T-helper 1 cell (primary cell): Measurements from ENCODE around the gene ZBTB44.

Source experiments
- DNase-seq, 5 donors: peaks; one replicate each; pipeline ENCODE4 v3.0.0-alpha.2; 2012 to 2020

The ZBTB44 gene

DNA sequence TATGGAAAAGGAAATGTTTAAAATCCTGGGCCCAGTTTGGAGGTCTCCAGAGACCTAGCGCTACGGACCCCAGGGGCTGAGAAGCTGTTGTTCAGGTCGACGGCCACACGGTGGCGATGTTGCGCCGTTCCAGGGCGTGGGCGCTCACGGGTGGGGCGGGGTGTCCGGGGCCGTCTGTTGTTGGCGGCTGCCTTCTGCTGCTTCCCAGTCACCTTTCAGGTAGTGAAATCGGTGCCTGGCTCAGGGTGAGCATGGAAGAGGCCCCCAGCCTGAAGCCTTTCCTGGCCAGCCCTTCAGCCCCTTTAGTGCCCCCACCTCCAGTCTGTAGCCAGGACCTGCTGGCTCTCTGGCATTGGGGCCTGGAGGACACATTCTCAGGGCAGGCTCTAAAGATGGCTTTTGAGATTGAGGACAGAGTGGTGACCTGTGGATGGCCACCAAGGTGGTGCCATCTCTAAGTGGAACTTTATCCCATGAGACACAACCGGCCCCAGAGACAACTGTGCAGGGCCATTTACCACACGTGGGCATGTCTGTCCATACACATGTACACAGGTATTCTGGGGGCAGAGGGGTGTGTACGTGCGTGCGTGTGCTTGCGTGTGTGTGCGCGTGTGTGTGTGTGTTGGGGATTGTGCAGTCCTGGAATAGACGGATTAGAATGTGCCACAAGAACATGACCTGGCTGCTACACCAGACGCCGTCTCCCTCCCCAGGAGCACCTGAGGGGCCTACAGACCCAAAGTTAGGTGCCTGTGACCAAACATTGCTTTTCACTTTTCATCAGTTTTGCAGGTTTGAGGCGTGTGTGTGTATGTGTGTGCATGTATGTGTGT, 101.4 kb downstream of the ZBTB44 start:
- peak in 4 of 5 donors; percentile 44 to 58 (median 52) for DNase-seq

DNA sequence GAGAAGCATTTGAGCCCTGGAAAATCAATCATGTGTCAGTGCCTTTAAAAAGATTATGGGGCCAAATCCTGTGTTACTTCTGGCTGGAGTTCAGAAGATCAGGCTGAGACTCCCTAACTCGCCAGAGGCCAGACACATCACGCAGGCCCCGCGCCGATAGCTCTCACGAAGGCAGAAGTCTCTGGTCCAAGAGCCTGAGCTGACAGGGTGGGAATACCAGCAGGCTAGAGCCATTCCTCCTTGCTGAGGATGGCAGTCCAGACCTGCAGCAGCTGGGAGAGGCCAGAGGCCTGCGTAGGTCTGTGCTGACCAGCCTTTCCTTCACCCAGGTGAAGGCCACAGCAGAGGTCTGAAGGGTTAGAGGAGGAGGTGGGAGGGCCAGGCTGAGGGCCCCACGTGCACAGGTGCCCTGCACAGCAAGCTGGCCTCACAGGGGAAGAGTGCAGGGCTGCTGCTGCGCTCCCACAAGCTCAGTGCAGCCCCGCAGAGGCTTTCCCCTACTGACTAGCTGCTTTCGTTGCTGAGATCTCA, 102.2 kb downstream of the ZBTB44 start:
- no peak for DNase-seq

DNA sequence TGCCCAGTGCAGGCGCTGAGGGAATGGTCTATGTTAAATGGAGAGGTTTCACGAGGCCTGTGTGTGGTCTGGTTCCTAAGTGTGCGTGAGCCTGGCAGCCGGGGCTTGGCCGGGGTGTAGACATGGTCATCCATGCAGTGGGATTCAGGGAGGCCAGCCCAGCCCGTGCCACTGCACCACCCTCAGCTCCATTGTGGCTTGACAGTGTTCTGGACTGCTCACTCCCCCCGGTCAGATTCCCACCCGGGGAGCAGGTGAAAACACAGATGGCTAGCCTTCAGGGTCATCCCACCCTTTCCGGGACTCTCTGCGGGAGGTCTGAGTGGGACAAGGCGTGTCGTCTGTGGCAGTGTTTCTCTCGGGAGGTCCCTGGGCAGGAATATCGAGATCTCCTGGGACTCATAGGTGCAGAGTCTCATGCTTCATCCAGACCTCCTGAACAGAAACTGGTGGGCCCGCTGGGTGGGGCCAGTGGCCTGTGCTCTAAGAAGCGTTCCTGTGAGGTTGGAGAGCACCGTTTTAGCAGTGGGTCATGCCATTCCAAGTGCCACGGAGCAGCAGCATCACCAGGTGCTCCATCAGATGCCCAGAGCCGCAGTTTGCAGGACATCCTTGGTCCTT, 102.8 kb downstream of the ZBTB44 start:
- DNase-seq = no peak

DNA sequence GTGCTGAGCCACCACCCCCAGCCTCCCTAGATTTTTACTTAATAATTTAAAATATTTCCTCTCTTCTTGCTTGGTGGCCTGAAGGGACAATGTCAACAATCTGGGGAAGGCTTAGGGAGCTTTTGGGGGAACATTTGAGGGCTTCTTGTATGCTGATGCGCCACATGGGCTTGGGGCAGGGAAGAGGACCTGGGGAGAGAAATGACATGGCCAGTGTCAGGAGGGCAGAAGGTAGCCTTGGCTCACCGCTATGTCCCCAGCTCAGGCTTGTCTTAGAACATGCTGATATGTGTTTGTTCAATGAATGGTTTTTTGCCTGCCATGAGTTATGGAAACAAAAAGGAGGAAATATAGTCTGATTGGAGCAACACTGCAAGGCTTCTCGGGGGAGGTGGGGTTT, 103.6 kb downstream of the ZBTB44 start:
- no peak for DNase-seq

DNA sequence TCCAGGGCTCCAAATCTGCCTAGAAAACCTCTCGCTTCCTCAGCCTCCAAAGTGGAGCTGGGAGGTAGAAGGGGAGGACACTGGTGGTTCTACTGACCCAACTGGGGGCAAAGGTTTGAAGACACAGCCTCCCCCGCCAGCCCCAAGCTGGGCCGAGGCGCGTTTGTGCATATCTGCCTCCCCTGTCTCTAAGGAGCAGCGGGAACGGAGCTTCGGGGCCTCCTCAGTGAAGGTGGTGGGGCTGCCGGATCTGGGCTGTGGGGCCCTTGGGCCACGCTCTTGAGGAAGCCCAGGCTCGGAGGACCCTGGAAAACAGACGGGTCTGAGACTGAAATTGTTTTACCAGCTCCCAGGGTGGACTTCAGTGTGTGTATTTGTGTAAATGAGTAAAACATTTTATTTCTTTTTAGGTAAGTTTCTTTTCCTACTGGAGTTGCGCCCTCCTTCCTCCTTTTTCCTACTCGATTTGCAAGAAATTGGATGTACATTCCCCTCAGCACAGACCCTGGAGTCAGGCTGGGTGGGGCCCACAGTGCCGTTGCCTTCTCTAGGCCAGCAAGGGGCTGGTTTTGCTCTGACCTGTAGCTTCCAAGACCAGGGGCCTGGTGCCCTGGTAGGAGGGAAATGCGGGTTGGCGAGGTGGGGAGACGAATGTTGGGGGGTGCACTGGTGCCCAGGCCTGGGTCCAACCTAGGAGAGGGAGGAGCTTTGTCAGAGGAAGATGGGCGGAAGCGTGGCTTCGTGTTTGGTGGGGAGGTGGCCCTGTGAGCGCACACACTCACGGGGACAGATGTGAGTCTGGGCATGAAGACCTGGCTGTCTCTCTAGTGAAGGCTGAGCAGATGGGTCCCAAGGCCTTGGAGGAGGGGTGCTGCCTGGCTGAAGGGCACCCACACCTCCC, 104.5 kb downstream of the ZBTB44 start:
- DNase-seq = no peak

DNA sequence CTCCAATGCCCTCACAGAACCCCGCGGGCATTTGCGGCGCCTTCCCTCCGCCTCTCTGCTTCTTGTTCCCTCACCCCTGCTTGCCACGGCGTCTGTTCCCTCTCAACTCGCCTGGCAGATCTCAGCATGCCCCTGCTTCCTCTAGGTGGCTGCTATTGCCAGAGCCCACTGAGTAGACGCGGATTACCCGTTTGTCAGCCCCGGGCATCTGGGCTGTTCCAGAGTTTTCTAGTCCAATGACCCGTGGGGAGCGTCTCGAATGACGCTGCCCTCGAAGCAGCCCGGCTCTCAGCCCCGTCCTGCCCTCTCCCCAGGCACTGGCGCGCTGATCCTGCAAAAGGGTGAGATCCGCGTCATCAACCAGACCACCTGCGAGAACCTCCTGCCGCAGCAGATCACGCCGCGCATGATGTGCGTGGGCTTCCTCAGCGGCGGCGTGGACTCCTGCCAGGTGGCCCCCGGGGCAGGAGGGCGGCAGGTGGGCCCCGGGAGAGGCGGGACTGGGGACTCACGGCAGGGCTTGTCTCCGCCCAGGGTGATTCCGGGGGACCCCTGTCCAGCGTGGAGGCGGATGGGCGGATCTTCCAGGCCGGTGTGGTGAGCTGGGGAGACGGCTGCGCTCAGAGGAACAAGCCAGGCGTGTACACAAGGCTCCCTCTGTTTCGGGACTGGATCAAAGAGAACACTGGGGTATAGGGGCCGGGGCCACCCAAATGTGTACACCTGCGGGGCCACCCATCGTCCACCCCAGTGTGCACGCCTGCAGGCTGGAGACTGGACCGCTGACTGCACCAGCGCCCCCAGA, 105.4 kb downstream of the ZBTB44 start:
- DNase-seq = no peak

DNA sequence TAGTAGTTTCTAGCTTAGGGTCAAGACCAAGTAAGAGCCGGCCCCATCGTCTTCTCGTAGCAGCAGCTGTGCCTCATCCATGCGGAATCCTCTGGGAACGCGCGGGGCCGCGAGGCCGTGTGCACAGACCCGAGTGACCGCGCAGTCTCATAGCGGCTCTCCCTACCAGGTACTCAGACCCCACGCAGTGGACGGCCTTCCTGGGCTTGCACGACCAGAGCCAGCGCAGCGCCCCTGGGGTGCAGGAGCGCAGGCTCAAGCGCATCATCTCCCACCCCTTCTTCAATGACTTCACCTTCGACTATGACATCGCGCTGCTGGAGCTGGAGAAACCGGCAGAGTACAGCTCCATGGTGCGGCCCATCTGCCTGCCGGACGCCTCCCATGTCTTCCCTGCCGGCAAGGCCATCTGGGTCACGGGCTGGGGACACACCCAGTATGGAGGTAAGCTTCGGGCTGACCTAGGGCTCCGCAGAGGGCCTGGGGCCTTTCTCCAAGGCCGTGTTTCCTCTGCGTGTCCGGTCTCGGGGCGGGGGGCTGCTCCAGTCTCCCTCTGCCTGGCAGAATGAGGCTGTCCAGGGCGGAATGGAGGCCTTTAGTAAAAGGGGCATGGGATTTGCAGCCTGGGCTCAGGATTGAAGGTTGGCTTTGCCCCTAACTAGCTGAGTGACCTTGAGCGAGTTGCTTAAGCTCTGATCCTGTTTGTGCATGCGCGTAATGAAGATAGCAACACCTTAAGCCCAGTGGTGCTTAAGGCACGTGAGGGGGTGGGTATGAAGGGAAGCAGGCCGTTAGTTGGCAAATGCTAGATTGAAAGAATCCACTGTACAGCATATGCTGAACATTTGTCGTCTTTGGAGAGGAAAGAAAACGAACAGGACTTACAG, 106.2 kb downstream of the ZBTB44 start:
- DNase-seq = no peak

DNA sequence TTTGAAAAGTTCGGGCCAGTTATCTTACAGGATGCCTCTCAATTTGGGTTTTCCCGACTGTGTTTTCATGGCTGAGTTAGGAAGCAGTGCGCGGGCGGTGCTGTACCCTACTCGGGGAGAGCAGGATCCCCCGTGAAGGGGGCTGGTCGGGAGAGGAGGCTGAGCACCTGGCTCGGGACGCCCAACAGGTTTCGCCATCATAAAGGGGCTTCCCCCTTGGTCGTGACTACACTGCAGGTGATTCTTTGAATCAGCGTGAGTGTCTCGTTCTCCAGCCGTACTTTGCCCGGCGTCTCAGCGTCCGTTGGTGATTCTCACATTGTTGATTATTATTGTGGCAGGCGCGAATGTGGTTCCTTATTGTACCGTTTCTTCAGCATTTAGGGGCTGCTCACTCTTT, 108.6 kb downstream of the ZBTB44 start:
- no peak for DNase-seq

DNA sequence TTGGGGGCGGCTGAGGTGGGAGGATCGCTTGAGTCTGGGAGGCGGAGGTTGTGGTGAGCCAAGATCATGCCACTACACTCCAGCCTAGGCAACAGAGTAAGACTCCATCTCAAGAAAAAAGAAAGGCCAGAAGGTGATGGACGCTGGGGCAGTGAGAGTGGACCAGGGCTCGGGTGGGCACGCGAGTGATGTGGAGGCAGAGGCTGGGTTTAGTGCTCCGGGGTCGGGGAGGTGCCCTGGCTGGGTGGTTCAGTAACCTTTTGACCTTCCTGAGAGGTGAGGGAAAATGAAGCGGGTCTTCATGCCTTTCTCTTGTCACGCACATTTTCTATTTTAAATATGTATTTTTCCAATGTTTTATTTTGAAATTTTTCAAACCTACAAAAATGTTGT, 110.0 kb downstream of the ZBTB44 start:
- DNase-seq = no peak

DNA sequence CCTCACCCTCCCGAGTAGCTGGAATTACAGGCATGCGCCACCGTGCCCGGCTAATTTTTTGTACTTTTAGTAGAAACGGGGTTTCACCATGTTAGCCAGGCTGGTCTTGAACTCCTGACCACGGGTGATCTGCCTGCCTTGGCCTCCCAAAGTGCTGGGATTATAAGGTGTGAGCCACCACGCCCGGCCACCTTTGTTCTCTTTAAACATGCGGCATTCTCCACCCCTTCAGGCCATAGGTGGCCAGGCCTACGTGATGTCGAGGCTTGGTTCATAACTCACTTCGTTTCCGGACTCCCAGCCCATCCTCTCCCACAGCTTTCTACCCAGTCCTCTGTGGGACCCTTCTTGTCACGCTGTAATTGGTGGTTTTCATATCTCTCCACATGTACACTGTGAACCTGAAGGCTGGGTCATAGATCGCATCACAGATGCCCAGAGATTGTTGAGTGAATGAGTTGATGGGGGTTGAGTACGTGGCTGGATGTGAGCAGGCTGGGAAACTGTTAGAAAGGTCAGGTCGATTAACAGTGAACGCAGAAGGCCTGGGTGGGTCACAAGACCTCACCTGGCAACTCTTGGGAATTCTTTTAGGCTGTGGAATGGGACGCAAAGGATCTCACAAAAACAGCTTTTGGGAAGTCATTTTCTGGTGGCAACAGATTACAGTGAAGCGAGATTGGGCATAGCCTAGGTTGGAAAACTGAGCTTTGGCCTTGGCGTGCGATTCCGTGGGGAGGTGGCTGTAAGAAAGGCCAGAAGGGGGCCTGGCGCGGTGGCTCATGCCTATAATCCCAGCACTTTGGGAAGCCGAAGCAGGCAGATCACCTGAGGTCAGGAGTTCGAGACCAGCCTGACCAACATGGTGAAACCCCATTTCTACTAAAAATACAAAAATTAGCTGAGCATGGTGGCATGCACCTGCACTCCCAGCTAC, 110.7 kb downstream of the ZBTB44 start:
- no peak for DNase-seq

DNA sequence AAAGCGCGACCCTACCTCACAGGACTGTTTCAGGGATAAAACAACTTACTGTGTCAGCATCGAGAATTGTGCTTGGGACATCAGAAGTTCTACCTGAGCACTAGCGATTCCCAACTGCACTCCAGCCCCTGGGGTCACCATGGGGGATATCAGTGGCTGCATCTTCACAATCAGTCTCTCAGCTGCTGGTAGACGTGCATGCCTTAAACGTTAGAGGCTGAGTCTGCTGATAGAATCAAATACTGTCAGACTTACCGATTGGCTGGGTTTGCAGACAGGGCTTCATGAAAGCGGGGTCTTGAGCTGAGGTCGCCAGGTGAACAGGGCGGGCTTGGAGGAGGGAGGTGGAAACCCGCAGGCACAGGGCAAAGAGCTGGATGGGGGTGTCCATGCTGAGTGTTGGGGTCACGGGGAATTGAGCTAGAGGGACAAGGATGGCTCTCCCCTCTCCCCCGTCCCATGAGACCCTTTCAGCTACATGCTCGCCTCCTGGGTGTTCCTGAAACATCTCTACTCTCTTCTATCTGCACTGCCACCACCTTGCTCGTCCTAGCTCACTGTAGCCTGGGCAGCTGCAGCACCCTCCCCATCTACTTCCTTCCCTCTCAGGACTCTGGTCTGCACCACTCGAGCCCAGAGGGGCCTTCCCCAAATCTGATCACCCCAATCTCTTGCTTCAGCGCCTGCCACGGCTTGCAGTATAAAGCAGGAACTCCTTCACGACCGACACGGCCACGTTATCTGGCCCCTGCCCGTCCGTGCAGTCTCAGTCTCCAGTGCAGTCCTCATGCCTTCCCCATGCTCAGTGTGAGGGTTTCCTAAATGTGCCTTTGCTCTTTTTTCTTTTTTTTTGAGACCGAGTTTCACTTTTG, 111.7 kb downstream of the ZBTB44 start:
- DNase-seq = no peak

DNA sequence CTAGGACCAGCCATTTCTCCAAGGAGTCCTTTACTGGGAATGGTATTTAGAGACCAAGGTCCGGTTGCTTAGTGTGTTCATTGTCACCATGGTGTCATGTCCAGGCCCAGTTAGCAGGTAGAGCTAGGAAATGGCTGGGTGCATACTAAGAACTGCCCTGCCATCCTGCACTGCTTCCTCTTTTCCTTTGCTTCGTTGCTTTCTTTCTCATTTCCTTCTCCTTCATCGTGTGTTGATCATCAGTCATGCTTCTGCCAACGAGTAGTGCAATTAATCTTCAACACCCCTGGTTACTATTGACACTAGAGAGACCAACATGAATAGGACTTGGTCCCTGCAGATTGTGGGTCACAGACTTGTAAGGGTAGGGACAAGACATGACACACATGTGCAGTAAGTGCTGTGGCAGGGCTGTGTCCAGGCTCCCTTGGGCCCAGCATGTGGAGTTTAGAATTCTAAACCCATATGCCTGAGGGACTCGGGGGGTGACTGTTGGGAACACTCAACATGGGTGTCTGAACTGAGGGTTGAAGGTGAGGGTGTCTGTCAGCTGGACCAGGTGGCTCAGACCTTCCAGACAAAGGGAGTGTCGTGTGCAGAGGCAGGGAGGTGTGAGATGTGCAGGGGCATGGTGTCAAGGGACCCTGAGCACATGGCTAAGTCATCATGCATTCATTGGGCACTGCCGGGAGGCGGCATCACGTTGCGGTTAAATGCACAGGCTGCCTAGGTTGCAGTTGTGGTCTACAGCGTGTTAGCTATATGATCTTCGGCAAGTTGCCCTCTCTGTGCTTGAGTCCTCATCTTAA, 112.5 kb downstream of the ZBTB44 start:
- no peak for DNase-seq

DNA sequence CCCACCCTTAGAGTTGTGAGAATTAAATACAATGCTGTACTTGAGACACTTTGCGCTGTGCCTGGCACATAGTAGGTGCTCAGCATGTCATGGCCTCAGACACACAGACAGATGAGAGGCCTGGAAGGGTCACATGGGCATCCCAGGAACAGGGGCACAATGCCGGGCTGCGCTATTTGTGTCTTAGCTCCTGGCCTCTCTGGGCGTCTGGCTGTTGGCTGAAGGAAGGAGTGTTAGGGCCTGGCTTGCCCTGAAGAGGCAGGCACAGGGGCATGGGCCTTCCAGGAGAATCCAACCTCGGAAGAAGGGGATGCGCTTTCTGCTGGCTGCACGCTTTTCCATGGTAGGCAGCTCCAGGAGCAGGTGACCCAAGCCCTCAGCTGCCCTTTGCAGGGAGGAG, 113.7 kb downstream of the ZBTB44 start:
- no peak for DNase-seq

DNA sequence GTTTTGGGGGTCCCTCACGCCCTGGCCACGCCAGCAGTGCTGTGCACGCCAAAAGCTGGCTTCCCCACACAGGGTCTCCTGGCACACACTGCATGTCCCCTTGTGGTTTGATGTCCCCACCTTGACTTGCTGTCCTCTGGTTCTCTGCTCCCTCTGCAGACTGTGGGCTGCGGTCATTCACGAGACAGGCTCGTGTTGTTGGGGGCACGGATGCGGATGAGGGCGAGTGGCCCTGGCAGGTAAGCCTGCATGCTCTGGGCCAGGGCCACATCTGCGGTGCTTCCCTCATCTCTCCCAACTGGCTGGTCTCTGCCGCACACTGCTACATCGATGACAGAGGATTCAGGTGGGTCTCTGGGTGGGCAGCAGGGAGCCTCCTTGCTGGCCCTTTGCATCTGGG, 114.9 kb downstream of the ZBTB44 start:
- DNase-seq = no peak

DNA sequence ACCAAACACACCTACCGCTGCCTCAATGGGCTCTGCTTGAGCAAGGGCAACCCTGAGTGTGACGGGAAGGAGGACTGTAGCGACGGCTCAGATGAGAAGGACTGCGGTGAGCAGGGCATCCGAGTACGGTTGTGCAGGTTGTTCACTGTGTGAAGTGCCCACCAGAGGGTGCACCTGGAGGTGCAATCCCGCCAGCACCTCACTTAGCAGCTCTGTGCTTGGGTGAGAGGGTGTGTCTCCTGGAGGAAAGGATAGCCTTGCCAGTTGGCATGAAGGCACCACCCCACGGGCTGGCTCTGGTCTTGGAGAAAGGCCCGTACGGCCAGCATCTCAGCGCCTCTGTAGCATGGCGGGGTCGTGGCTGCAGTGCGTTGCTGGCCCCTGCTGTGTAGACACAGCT, 115.8 kb downstream of the ZBTB44 start:
- DNase-seq = no peak

DNA sequence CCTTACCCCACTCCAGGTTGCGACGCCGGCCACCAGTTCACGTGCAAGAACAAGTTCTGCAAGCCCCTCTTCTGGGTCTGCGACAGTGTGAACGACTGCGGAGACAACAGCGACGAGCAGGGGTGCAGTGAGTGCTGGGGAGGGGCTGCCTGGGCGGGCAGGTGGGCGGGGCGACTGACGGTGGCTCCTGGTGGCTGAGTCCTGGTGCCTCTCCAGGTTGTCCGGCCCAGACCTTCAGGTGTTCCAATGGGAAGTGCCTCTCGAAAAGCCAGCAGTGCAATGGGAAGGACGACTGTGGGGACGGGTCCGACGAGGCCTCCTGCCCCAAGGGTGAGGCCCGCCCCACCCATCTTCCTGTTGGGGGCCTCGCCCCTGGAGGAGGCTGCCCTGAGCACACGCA, 116.4 kb downstream of the ZBTB44 start:
- DNase-seq = no peak

DNA sequence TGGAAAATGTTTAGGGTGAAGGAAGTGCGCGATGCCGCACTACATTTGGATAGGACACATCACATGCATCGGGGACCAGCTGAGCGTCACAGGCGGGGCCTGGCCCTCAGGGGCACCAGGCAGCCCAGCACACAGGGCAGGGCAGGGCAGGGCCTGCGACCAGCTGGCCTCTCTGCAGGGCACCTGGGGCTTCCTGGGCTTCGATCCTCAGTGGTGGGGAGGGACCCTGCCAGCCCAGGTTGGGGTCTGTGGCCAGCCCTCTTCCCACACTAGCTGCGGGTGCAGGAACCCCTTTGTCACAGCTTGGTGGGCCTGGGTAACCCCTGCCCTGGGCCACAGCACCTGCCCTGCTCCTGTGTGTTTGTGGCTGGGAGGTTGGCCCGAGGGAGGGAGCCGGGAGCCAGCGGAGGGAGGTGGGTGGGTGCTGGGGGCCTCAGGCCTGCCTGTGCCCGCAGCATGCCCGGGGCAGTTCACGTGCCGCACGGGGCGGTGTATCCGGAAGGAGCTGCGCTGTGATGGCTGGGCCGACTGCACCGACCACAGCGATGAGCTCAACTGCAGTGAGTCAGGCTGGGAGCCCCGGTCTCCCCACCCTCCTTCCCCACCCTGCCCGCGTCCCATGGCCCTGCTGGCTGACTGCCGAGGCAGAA, 117.2 kb downstream of the ZBTB44 start:
- no peak for DNase-seq
